Urinary bladder (tissue), 4 donors: ENCODE measurements around the gene RAB8A. TPM values are rescaled to one million over a fixed set of nuclear protein-coding genes. Genes with fewer than 3 reads are reported as not detected.
"Not testable (repeated sequence)": the region's sequence is repeated elsewhere in the genome, so short reads cannot be mapped to it uniquely, and the experiment has no call there.

Experiments
- DNase-seq: peaks from one replicate; pipeline ENCODE4 v3.0.0-alpha.2; 2015; ENCODE audit errors: extremely low spot score
- H3K27ac ChIP-seq: one replicate; pipeline ENCODE4 v1.5.1; 2013; ENCODE audit warnings: low read depth, mild to moderate bottlenecking, moderate library complexity
- H3K36me3 ChIP-seq: one replicate; pipeline ENCODE4 v1.6.1; 2013; ENCODE audit warnings: mild to moderate bottlenecking, moderate library complexity; ENCODE audit not compliant: insufficient read depth
- H3K4me1 ChIP-seq: one replicate; pipeline ENCODE4 v1.6.1; 2013; ENCODE audit warnings: mild to moderate bottlenecking, moderate library complexity; ENCODE audit not compliant: insufficient read depth
- H3K4me3 ChIP-seq: one replicate; pipeline ENCODE4 v1.5.1; 2013; ENCODE audit warnings: low read depth, low read length
- WGBS: extraction: QIAGEN DNeasy Blood & Tissue Kit; methylation state at CpG from one replicate; pipeline ENCODE4 v1.1.7; 2013; 5-methylcytosine and 5-hydroxymethylcytosine counted together
- polyA plus RNA-seq: library from polyadenylated mRNA; stranded (reverse); fragments of 200-250 nt; gene quantifications from one replicate; pipeline ENCODE4 v1.2.3, GENCODE V29; 2013
- total RNA-seq: library from RNA; depleted of rRNA; stranded (reverse); fragments of >200 nt; gene quantifications from one replicate; pipeline ENCODE4 v1.2.3, GENCODE V29; 2014
- donor health status: healthy with polysubstance abuse.
- donor health status: healthy.

Gene RAB8A
- total and polyA plus RNA-seq, 2 donors, result 43.6 to 69.5 TPM

DNA sequence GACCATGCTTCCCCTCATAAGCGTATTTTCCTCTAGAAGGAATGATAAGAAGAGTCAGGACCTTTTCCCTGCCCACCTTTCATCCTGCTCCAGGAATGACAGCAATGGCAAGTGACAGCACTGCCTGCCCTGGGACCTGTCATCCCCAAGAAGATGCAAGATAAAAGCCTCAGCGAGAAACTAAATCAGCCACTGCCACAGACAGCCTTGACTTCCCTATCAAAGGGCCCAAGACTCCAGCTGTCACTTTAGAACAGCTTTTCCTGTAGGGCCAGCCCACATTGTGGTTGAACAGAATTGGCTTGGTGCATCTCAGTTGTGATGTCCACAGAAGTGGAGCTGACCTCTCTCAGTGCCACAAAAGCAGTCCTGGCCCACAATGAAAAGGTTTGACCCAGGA, 1.1 kb downstream of the RAB8A start:
- Histone ChIP-seq H3K36me3 (no peaks in the 10 kb centered on the region), H3K4me1 (no peaks in the 10 kb centered on the region), H3K27ac (no peak overlapping the region), H3K4me3 (no peak overlapping the region)
- no peak for DNase-seq
- 38% methylated on average over 2 of the region's 2 CpGs for WGBS

- H3K36me3 ChIP-seq, result no peaks in the 10 kb centered on the region
- H3K27ac ChIP-seq, result no peak overlapping the region
- H3K4me1 ChIP-seq, result no peaks in the 10 kb centered on the region
- DNase-seq, result no peak
- H3K4me3 ChIP-seq, result no peak overlapping the region
- WGBS, result 92% methylated on average over 3 of the region's 3 CpGs
Observed at GRCh38 chr19:16113727-16114126, 2.0 kb downstream of the RAB8A start.

DNA sequence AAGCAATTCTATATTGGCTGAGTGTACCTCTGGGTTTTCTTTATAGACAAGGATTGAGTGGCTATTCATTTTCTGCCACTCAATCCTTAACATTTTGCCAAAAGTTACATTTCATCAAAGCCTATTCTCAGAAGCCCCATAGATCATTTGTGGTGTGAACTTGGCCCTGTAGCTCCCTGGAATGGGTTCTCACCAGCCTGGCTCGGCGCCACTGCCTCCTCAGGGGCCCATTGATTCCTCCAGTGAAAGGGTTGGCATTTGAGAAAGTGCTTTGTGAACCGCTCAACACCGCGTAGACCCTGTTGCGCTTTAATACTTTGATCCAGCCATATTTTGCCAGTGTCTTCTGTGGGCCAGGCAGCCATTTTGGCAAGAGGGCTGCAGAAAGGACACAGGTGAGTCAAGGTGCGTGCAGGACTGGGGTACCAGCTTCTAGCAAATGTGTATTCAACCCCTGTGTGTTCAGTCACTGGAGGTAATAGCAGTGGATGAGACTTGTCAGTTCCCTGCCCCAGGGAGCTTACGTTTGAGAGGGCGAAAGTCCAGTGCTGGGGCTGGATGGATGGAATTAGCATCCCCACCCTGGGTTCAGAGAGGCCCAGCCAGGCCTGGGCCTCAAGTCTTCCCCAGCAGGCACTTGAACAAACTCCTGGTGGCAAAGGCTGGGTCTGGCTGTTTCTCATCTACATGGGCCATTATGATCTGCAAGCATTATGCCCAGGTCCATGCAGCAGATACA, 3.8 kb downstream of the RAB8A start:
- DNase-seq, result no peak
- Histone ChIP-seq H3K4me1 (no peaks in the 10 kb centered on the region), H3K27ac (no peak overlapping the region), H3K4me3 (no peak overlapping the region), H3K36me3 (no peaks in the 10 kb centered on the region)
- WGBS, result 90% methylated on average over 9 of the region's 9 CpGs

DNA sequence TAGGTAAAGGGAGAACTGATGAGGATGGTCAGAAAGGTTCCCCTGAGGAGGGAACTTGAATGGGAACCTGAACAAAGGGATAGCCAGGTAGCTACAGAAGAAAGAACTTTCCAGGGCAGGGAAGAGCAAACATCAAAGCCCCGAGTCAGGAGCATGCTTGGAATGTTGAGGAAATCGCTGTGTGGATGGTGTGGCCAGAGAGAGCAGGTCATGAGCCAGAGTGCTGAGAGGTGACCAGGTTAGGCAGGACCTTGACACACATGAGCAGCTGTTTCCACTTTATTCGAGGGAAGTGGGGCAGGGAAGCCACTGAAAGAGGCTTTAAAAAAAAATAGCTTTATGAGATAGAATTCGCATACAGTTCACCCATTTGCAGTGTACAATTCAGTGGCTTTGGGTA, 4.4 kb downstream of the RAB8A start:
- no peaks in the 10 kb centered on the region for H3K36me3 ChIP-seq
- no peak for DNase-seq
- H3K4me3 ChIP-seq, result no peak overlapping the region
- no peaks in the 10 kb centered on the region for H3K4me1 ChIP-seq
- H3K27ac ChIP-seq, result no peak overlapping the region
- WGBS, result 69% methylated on average over 4 of the region's 4 CpGs

GRCh38 chr19:16117594-16118033, 5.9 kb downstream of the RAB8A start:
- Histone ChIP-seq H3K4me3 (no peak overlapping the region), H3K36me3 (peaks cover 2% of the 10 kb centered on the region), H3K27ac (peak overlapping the region; percentile 6), H3K4me1 (no peaks in the 10 kb centered on the region)
- 92% methylated on average over 11 of the region's 11 CpGs for WGBS
- no peak for DNase-seq

DNA sequence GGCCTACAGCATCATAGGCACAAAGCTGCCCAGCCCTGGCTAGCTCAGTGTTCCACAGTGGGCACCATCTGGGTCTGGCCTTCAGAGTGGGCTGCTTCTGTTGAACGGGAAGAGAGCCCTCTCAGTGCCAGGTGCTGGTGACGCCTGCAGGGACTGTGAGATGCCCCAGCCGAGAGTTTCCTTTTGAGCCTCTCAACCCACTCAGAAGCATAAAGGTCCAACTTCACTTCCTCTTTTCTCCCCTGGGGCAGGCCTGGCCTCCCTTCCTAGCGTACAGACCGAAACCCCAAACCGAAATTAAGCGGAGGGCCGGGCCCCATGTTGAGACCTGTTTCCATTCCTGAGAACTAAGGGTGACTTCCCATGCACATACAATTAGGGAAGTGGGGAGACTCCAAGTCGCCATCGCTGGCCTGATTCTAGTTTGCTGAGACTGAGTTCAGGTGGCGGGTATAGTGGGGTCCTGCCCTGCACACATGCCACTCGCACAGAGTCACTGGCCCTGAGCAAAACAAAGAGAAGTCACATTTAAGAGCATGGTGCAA, 6.9 kb downstream of the RAB8A start:
- H3K4me1 ChIP-seq, result no peaks in the 10 kb centered on the region
- H3K36me3 ChIP-seq, result peaks cover 2% of the 10 kb centered on the region
- DNase-seq, result no peak
- H3K4me3 ChIP-seq, result no peak overlapping the region
- H3K27ac ChIP-seq, result no peak overlapping the region
- 90% methylated on average over 12 of the region's 12 CpGs for WGBS

GRCh38 chr19:16119075-16119857, 7.6 kb downstream of the RAB8A start:
- not testable (repeated sequence) for H3K4me1 ChIP-seq, H3K4me3 ChIP-seq, DNase-seq, H3K27ac ChIP-seq, H3K36me3 ChIP-seq
- 91% methylated on average over 19 of the region's 19 CpGs for WGBS

- no peaks in the 10 kb centered on the region for H3K4me1 ChIP-seq
- DNase-seq, result no peak
- H3K27ac ChIP-seq, result no peak overlapping the region
- H3K36me3 ChIP-seq, result peaks cover 2% of the 10 kb centered on the region
- WGBS, result 95% methylated on average over 5 of the region's 5 CpGs
- no peak overlapping the region for H3K4me3 ChIP-seq
Observed at GRCh38 chr19:16121141-16121540, 9.5 kb downstream of the RAB8A start.

- 95% methylated on average over 11 of the region's 11 CpGs for WGBS
- Histone ChIP-seq H3K4me3 (no peak overlapping the region), H3K4me1 (no peaks in the 10 kb centered on the region), H3K27ac (no peak overlapping the region), H3K36me3 (peaks cover 2% of the 10 kb centered on the region)
- no peak for DNase-seq
Observed at GRCh38 chr19:16121967-16122366, 10.3 kb downstream of the RAB8A start.

GRCh38 chr19:16124953-16125352, 13.3 kb downstream of the RAB8A start:
- H3K4me1 ChIP-seq, result no peaks in the 10 kb centered on the region
- no peak overlapping the region for H3K4me3 ChIP-seq
- H3K36me3 ChIP-seq, result peaks cover 2% of the 10 kb centered on the region
- no peak overlapping the region for H3K27ac ChIP-seq
- 92% methylated on average over 14 of the region's 14 CpGs for WGBS
- no peak for DNase-seq

DNA sequence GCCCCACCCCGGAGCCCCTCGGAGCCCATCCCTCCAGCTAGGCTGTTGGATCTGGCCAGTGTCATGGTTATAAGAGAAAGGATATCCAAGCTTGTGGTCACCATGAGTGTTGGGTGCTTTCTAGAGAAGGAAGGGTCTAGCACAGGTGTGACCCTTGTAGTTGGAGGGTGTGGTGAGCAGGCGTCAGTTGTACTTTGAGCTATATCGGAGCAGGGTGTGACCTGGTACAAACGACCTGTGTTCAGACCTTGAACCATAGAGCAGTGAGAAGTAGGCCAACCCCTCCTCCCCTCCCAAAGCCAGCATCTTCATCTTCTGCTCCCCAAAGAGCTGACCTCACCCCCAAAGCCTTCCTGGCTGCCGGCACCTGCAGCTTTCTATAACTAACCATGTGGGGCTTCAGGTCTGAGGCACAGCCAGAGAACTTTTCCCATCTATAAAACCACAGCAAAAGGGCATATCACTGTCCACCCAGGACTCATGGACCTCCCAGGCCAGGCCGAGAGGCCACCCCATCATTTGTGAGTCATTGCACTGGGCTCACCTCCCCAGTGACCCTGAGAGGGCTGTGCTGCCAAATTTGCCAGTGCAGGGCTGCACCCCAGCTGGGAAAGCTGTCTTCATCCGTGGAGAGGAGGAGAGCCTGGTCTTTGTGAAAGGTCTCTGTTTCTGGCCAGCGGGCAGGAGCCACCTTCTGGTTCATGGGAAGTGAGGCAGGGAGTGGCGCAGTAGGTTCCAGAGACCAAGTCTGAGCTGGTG, 14.2 kb downstream of the RAB8A start:
- Histone ChIP-seq H3K4me3 (no peak overlapping the region), H3K27ac (no peak overlapping the region), H3K4me1 (no peaks in the 10 kb centered on the region), H3K36me3 (peaks cover 2% of the 10 kb centered on the region)
- 75% methylated on average over 10 of the region's 10 CpGs for WGBS
- no peak for DNase-seq

GRCh38 chr19:16127080-16127479, 15.4 kb downstream of the RAB8A start:
- no peak for DNase-seq
- 87% methylated on average over 11 of the region's 11 CpGs for whole genome bisulfite sequencing
- H3K36me3 ChIP-seq, result peaks cover 1% of the 10 kb centered on the region

DNA sequence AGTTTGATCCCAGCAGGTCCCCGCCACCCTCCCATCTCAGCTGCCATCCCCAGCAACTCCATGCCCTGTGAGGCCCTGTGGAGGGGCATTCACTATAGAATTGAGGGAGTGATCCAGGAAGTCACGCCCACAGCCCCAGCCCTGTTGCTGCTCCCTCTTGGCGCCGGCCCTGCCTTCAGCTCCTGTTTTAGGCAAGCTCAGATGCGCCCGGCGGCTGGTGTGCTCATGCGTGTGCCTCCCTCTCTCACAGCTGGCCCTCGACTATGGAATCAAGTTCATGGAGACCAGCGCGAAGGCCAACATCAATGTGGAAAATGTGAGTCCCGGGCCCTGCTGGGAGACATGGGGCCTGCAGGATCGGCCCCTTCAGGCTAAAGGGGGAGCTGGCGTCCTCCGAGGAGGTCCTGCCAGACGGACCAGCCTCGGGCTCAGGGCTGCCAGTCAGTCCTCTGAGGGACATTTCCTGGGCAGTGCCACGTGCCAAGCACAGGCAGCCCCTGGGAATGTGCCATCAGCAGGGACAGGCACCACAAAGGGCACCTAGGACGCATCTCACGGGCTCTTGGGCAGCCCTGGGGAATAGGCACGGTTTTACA, 16.2 kb downstream of the RAB8A start:
- no peak overlapping the region for H3K27ac ChIP-seq
- H3K4me3 ChIP-seq, result no peak overlapping the region
- DNase-seq, result no peak
- H3K4me1 ChIP-seq, result no peaks in the 10 kb centered on the region
- peaks cover 2% of the 10 kb centered on the region for H3K36me3 ChIP-seq
- 91% methylated on average over 21 of the region's 21 CpGs for WGBS

More at GRCh38 chr19:16127080-16127479, 15.4 kb downstream of the RAB8A start:
- no peak overlapping the region for H3K4me3 ChIP-seq
- no peaks in the 10 kb centered on the region for H3K4me1 ChIP-seq
- no peak overlapping the region for H3K27ac ChIP-seq
